Neural crest cell (in vitro differentiated cells): ENCODE data around the gene CDH7. TPM values are rescaled to one million over a fixed set of nuclear protein-coding genes. Genes with fewer than 3 reads are reported as not detected.

ENCODE experiments used
- DNase-seq: peaks from one replicate; pipeline ENCODE4 v3.0.0; 2021; ENCODE audit warnings: low read depth, mixed read lengths, low spot score
- H3K27ac Mint-ChIP-seq: one replicate; pipeline ENCODE4 v1.8.0; 2021; ENCODE audit warnings: mild to moderate bottlenecking, mixed read lengths; ENCODE audit not compliant: unreplicated experiment
- H3K27me3 Mint-ChIP-seq: 2 replicates; pipeline ENCODE4 v1.8.0; 2021; ENCODE audit warnings: low read depth, mild to moderate bottlenecking, mixed read lengths
- H3K36me3 Mint-ChIP-seq: 2 replicates; pipeline ENCODE4 v1.8.0; 2021; ENCODE audit warnings: low read depth, mild to moderate bottlenecking, mixed read lengths
- H3K4me1 Mint-ChIP-seq: 2 replicates; pipeline ENCODE4 v1.8.0; 2021; ENCODE audit warnings: mixed read lengths
- H3K4me3 Mint-ChIP-seq: one replicate; pipeline ENCODE4 v1.8.0; 2021; ENCODE audit warnings: mild to moderate bottlenecking, mixed read lengths
- H3K9me3 Mint-ChIP-seq: 2 replicates; pipeline ENCODE4 v1.8.0; 2021; ENCODE audit warnings: mixed read lengths
- total RNA-seq: library from RNA; stranded (reverse); gene quantifications from 2 replicates; pipeline ENCODE4 v1.2.1, GENCODE V29; 2021
- TF ChIP-seq, protein P1 (sequence below): fragments of 200-600 bp; sonication (generic); conservative IDR thresholded peaks from 2 replicates; pipeline ENCODE4 v1.5.0; 2021; ENCODE audit warnings: antibody characterized with exemption, mild to moderate bottlenecking

The CDH7 gene
- total RNA-seq, 1 donor from 2014 or later = 7.3 TPM

GRCh38 chr18:65817178-65817577 lies 66.4 kb downstream of the CDH7 start:
- H3K27me3 Mint-ChIP-seq = no peaks in the 10 kb centered on the region
- no peaks in the 10 kb centered on the region for H3K4me1 Mint-ChIP-seq
- H3K4me3 Mint-ChIP-seq = no peak overlapping the region
- H3K27ac Mint-ChIP-seq = no peak overlapping the region
- TF ChIP-seq, protein P1, sequence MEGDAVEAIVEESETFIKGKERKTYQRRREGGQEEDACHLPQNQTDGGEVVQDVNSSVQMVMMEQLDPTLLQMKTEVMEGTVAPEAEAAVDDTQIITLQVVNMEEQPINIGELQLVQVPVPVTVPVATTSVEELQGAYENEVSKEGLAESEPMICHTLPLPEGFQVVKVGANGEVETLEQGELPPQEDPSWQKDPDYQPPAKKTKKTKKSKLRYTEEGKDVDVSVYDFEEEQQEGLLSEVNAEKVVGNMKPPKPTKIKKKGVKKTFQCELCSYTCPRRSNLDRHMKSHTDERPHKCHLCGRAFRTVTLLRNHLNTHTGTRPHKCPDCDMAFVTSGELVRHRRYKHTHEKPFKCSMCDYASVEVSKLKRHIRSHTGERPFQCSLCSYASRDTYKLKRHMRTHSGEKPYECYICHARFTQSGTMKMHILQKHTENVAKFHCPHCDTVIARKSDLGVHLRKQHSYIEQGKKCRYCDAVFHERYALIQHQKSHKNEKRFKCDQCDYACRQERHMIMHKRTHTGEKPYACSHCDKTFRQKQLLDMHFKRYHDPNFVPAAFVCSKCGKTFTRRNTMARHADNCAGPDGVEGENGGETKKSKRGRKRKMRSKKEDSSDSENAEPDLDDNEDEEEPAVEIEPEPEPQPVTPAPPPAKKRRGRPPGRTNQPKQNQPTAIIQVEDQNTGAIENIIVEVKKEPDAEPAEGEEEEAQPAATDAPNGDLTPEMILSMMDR = no peak
- no peak for DNase-seq
- H3K36me3 Mint-ChIP-seq = peaks cover 8% of the 10 kb centered on the region
- H3K9me3 Mint-ChIP-seq = peaks cover 4% of the 10 kb centered on the region

DNA sequence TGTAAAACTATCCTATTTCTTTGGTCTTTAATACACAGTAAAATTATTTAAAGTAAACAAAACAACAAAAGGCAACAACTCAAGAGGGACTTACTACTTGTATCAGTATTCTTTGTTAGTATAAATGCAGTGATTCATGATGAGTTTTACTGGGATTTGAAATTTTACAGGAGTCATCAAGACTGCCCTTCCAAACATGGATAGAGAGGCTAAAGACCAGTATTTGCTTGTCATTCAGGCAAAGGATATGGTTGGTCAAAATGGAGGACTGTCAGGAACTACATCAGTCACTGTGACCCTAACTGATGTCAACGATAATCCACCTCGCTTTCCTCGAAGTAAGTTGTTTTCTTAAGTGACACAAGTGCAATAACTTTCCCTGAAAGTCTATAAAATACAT lies 71.1 kb downstream of the CDH7 start:
- peaks cover 8% of the 10 kb centered on the region for H3K36me3 Mint-ChIP-seq
- no peaks in the 10 kb centered on the region for H3K4me1 Mint-ChIP-seq
- no peak overlapping the region for H3K27ac Mint-ChIP-seq
- TF ChIP-seq, protein P1 = no peak
- peaks cover 4% of the 10 kb centered on the region for H3K9me3 Mint-ChIP-seq
- DNase-seq = no peak
- no peaks in the 10 kb centered on the region for H3K27me3 Mint-ChIP-seq
- H3K4me3 Mint-ChIP-seq = no peak overlapping the region

GRCh38 chr18:65822826-65823225 lies 72.0 kb downstream of the CDH7 start:
- no peak for DNase-seq
- Mint-ChIP-seq H3K9me3 (peaks cover 4% of the 10 kb centered on the region), H3K27me3 (no peaks in the 10 kb centered on the region), H3K27ac (no peak overlapping the region), H3K4me3 (no peak overlapping the region), H3K4me1 (no peaks in the 10 kb centered on the region), H3K36me3 (peaks cover 8% of the 10 kb centered on the region)
- TF ChIP-seq, protein P1 = no peak

DNA sequence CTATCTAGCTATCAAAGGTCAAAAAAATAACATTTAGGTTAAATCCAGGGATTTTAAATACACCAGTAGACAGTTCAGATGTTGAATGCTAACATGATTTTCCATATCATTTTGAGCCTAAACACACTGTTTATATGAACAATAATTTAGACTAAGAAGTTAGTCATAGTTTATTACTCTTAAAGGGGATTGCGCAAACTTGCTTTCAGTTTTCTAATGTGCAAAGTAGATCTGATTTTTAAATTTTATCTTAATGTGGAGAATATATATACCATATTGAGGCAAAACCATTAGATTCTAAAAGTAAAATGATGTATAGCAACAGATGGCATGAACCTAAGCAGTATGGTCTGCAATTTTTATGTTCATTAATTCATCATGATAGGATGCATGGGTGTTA lies 76.6 kb downstream of the CDH7 start:
- Mint-ChIP-seq H3K27ac (no peak overlapping the region), H3K27me3 (no peaks in the 10 kb centered on the region), H3K4me3 (no peak overlapping the region), H3K36me3 (peaks cover 2% of the 10 kb centered on the region), H3K9me3 (peaks cover 2% of the 10 kb centered on the region), H3K4me1 (peaks cover 8% of the 10 kb centered on the region)
- DNase-seq = no peak
- TF ChIP-seq, protein P1 = no peak

GRCh38 chr18:65835881-65836280 lies 85.1 kb downstream of the CDH7 start:
- Mint-ChIP-seq H3K36me3 (peaks cover 13% of the 10 kb centered on the region), H3K27me3 (no peaks in the 10 kb centered on the region), H3K27ac (no peak overlapping the region), H3K9me3 (peaks cover 6% of the 10 kb centered on the region), H3K4me1 (peaks cover 17% of the 10 kb centered on the region), H3K4me3 (no peak overlapping the region)
- TF ChIP-seq, protein P1 = no peak
- DNase-seq = no peak

GRCh38 chr18:65846107-65846506 lies 95.3 kb downstream of the CDH7 start:
- Mint-ChIP-seq H3K4me1 (no peaks in the 10 kb centered on the region), H3K4me3 (no peak overlapping the region), H3K27me3 (no peaks in the 10 kb centered on the region), H3K36me3 (no peaks in the 10 kb centered on the region), H3K27ac (no peak overlapping the region), H3K9me3 (no peaks in the 10 kb centered on the region)
- TF ChIP-seq, protein P1 = no peak
- no peak for DNase-seq
